CD4-positive, alpha-beta T cell (primary cell): ENCODE data around the gene MICALL1. TPM values are rescaled to one million over a fixed set of nuclear protein-coding genes. Genes with fewer than 3 reads are reported as not detected.

Experiments
- ATAC-seq: fragments of 200-7000 bp; cut with Tn5 transposase; one replicate; pipeline ENCODE4 v1.10.0; 2022; ENCODE audit warnings: mild to moderate bottlenecking; ENCODE audit not compliant: poor library complexity
- CTCF ChIA-PET: fragments of 350-600 bp; sonication (Branson Sonifier 250); formaldehyde crosslinking; loops from one replicate; lab custom pipeline; 2021; ENCODE audit warnings: antibody characterized with exemption, inconsistent platforms; lab: Charles Lee
- POLR2A ChIA-PET: fragments of 350-600 bp; sonication (Branson Sonifier 250); formaldehyde crosslinking; loops from one replicate; lab custom pipeline; 2021; ENCODE audit warnings: antibody characterized with exemption, inconsistent platforms; lab: Charles Lee
- DNase-seq, 14 experiments: peaks; one replicate each; pipeline ENCODE4 v3.0.0-alpha.2; 2013 to 2020; ENCODE audit warnings: mixed read lengths in 2 of 14
- H3K27ac ChIP-seq, 2 donors: one replicate each; pipeline versions ENCODE4 v1.5.1 to v1.7.0; 2013; ENCODE audit warnings: low read length in 2 of 2, low read depth in 1 of 2, mild to moderate bottlenecking in 1 of 2
- H3K27me3 ChIP-seq, 2 experiments: 1 replicate in 1 of 2; 2 replicates in 1 of 2; pipeline versions ENCODE4 v1.6.1 to v1.7.0; 2013; ENCODE audit warnings: low read length in 2 of 2, control low read depth in 1 of 2, mild to moderate bottlenecking in 1 of 2, moderate library complexity in 1 of 2; ENCODE audit not compliant: insufficient read depth in 2 of 2, control insufficient read depth in 1 of 2
- H3K36me3 ChIP-seq: one replicate; pipeline ENCODE4 v1.6.1; 2013; ENCODE audit warnings: low read length, control low read depth; ENCODE audit not compliant: insufficient read depth
- H3K4me1 ChIP-seq: one replicate; pipeline ENCODE4 v1.6.1; 2013; ENCODE audit warnings: low read length, control low read depth; ENCODE audit not compliant: insufficient read depth
- H3K4me3 ChIP-seq: one replicate; pipeline ENCODE4 v1.5.1; 2013; ENCODE audit warnings: mild to moderate bottlenecking, low read length, moderate library complexity
- H3K9me3 ChIP-seq, 2 experiments: 1 replicate in 1 of 2; 2 replicates in 1 of 2; pipeline versions ENCODE4 v1.6.1 to v1.7.0; 2013; ENCODE audit warnings: low read length in 2 of 2, mild to moderate bottlenecking in 2 of 2, control low read depth in 1 of 2, moderate library complexity in 1 of 2; ENCODE audit not compliant: control insufficient read depth in 1 of 2, insufficient read depth in 1 of 2
- H3K27ac Mint-ChIP-seq: one replicate; pipeline ENCODE4 v1.8.0; 2020; ENCODE audit warnings: mixed read lengths
- H3K27me3 Mint-ChIP-seq: one replicate; pipeline ENCODE4 v1.8.0; 2021; ENCODE audit warnings: mixed read lengths
- H3K36me3 Mint-ChIP-seq: one replicate; pipeline ENCODE4 v1.8.0; 2021; ENCODE audit warnings: low read depth, mixed read lengths
- H3K4me1 Mint-ChIP-seq: one replicate; pipeline ENCODE4 v1.8.0; 2021; ENCODE audit warnings: low read depth, mixed read lengths
- H3K4me3 Mint-ChIP-seq: one replicate; pipeline ENCODE4 v1.8.0; 2020; ENCODE audit warnings: mild to moderate bottlenecking, mixed read lengths
- H3K9me3 Mint-ChIP-seq: one replicate; pipeline ENCODE4 v1.8.0; 2020; ENCODE audit warnings: mixed read lengths
- CTCF ChIP-seq: fragments of 200-600 bp; IDR thresholded peaks from one replicate; pipeline ENCODE4 v1.8.0; 2022; ENCODE audit warnings: antibody characterized with exemption, mild to moderate bottlenecking
- intact Hi-C, 2 experiments: fragments of 100-400 bp; cut with DNase I in 1 of 2; cut with micrococcal nuclease in 1 of 2; formaldehyde crosslinking; loops; one replicate each; pipeline versions ENCODE4 v1.15.1 to v1.9.0; 2023 to 2025; cut with DNase I, micrococcal nuclease
- total RNA-seq, 174 experiments: library from RNA in 2 of 174; stranded (reverse) in 2 of 174; gene quantifications; one replicate each; pipeline ENCODE4 v1.2.3 and lab custom pipeline; 2021 to 2026

Gene MICALL1
- total RNA-seq, 2 experiments from 2014 or later = 16.9 to 20.7 TPM

- Histone ChIP-seq H3K9me3 (no peaks in the 10 kb centered on the region), H3K4me1 (peaks cover 26% of the 10 kb centered on the region), H3K4me3 (no peak overlapping the region), H3K27ac (peak overlapping the region in 1 of 2 donors; percentile 30), H3K27me3 (no peaks in the 10 kb centered on the region), H3K36me3 (peaks cover 11% of the 10 kb centered on the region)
- Mint-ChIP-seq H3K27me3 (no peaks in the 10 kb centered on the region), H3K9me3 (no peaks in the 10 kb centered on the region), H3K4me3 (no peak overlapping the region), H3K36me3 (peaks cover 10% of the 10 kb centered on the region), H3K27ac (peak overlapping the region; percentile 94), H3K4me1 (peaks cover 33% of the 10 kb centered on the region)
- CTCF ChIA-PET = interaction anchor here (2.4 kb wide), 1 partner anchor 11 kb away, joined by 12 read pairs; the partner anchor contains the start of gene MICALL1
- no peak for TF ChIP-seq CTCF
- intact Hi-C loops = no loop called here
- no peak for ATAC-seq
- no peak for DNase-seq
- POLR2A ChIA-PET = interaction anchor here (2.8 kb wide), 1 partner anchor 11 kb away, joined by 37 read pairs; the partner anchor contains the start of gene MICALL1
Measured at GRCh38 chr22:37894939-37895670, 11.0 kb upstream of the MICALL1 start.

- H3K27ac Mint-ChIP-seq = peak overlapping the region; percentile 94
- H3K4me1 Mint-ChIP-seq = peaks cover 33% of the 10 kb centered on the region
- Histone ChIP-seq H3K9me3 (no peaks in the 10 kb centered on the region), H3K36me3 (peaks cover 9% of the 10 kb centered on the region), H3K4me3 (peak overlapping the region; percentile 23), H3K27ac (peak overlapping the region; percentile 47 to 75), H3K27me3 (no peaks in the 10 kb centered on the region), H3K4me1 (peaks cover 26% of the 10 kb centered on the region)
- POLR2A ChIA-PET = interaction anchor here (0.6 to 2.8 kb wide), 5 partner anchors 9 to 655 kb away, joined by 3 to 37 read pairs (median 3); partner anchors contain the start of genes ANKRD54, MICALL1 and POLR2F
- CTCF ChIA-PET = interaction anchor here (1.3 to 2.4 kb wide), 2 partner anchors 10 to 11 kb away, joined by 3 to 12 read pairs; partner anchors contain the start of gene MICALL1
- intact Hi-C loops = loop anchor here in 1 of 2 experiments (2.0 kb wide), 1 partner anchor 39 kb away; no protein-coding TSS in a partner anchor
- peaks cover 7% of the 10 kb centered on the region for H3K36me3 Mint-ChIP-seq
- DNase-seq (peak; percentile 11 to 85 (median 41)), ATAC-seq (peak; percentile 97)
- no peaks in the 10 kb centered on the region for H3K9me3 Mint-ChIP-seq
- no peaks in the 10 kb centered on the region for H3K27me3 Mint-ChIP-seq
- no peak for TF ChIP-seq CTCF
- H3K4me3 Mint-ChIP-seq = peak overlapping the region; percentile 75
Measured at GRCh38 chr22:37896181-37896592, 9.9 kb upstream of the MICALL1 start.

DNA sequence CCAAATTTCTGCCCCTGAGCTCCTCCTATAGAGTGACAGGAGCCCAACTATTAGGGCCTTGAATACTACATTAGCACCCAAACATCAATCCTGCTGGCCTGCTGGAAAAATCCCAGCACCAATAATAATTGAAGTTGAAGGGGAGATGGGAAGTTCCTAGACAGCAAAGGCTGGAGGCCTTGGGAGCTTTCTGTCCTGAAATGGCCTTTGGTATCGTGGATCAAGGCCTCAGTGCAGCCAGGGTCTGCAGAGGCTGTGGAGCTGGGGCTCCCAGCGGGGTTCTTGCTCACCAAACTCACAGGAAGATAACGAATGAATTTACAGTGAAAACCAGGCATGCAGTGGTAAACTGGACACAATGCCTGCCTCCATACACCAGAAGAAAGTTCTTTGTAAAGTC, 9.2 kb upstream of the MICALL1 start:
- no peak overlapping the region for H3K4me3 ChIP-seq
- intact Hi-C loops = loop anchor here in 1 of 2 experiments (2.0 kb wide), 1 partner anchor 38 kb away; no protein-coding TSS in a partner anchor
- ChIA-PET CTCF (interaction anchor here (0.9 to 2.4 kb wide), 3 partner anchors 9 to 37 kb away, joined by 3 to 12 read pairs (median 4); partner anchors contain the start of gene MICALL1), POLR2A (interaction anchor here (1.1 to 2.8 kb wide), 3 partner anchors 9 to 53 kb away, joined by 3 to 37 read pairs (median 4); partner anchors contain the start of genes ANKRD54 and MICALL1)
- DNase-seq (no peak), ATAC-seq (no peak)
- H3K36me3 Mint-ChIP-seq = peaks cover 2% of the 10 kb centered on the region
- no peak overlapping the region for H3K4me3 Mint-ChIP-seq
- no peaks in the 10 kb centered on the region for H3K9me3 ChIP-seq
- H3K36me3 ChIP-seq = peaks cover 4% of the 10 kb centered on the region
- no peaks in the 10 kb centered on the region for H3K9me3 Mint-ChIP-seq
- H3K4me1 Mint-ChIP-seq = peaks cover 33% of the 10 kb centered on the region
- no peaks in the 10 kb centered on the region for H3K27me3 ChIP-seq
- peaks cover 26% of the 10 kb centered on the region for H3K4me1 ChIP-seq
- TF ChIP-seq CTCF = no peak
- peak overlapping the region; percentile 47 to 75 for H3K27ac ChIP-seq
- H3K27ac Mint-ChIP-seq = peak overlapping the region; percentile 94
- H3K27me3 Mint-ChIP-seq = no peaks in the 10 kb centered on the region
